Tibial artery (tissue), 4 donors: Measurements from ENCODE around the gene PSRC1.

Experiments
- DNase-seq, 2 donors: peaks; one replicate each; pipeline ENCODE4 v3.0.0-alpha.2; 2019
- H3K27ac ChIP-seq, 2 donors: fragments of 200-600 bp; sonication (generic) in 1 of 2; 1 replicate in 1 of 2; 2 replicates in 1 of 2; pipeline ENCODE4 v1.5.1; 2018 to 2019; ENCODE audit warnings: mild to moderate bottlenecking in 1 of 2
- H3K27me3 ChIP-seq, 2 donors: fragments of 200-600 bp; sonication (generic) in 1 of 2; one replicate each; pipeline versions ENCODE4 v1.5.1 to v1.6.0; 2016 to 2019
- H3K36me3 ChIP-seq, 3 donors: fragments of 200-600 bp; sonication (generic) in 2 of 3; one replicate each; pipeline ENCODE4 v1.5.1; 2016 to 2019; ENCODE audit warnings: mild to moderate bottlenecking in 2 of 3
- H3K4me1 ChIP-seq, 4 donors: fragments of 200-600 bp; sonication (generic) in 2 of 4; 1 replicate in 3 of 4; 2 replicates in 1 of 4; pipeline ENCODE4 v1.5.1; 2016 to 2019
- H3K4me3 ChIP-seq, 2 donors: fragments of 200-600 bp; sonication (generic) in 1 of 2; 1 replicate in 1 of 2; 2 replicates in 1 of 2; pipeline ENCODE4 v1.5.1; 2018 to 2019; ENCODE audit warnings: mild to moderate bottlenecking in 2 of 2
- H3K9me3 ChIP-seq, 3 donors: fragments of 200-600 bp; sonication (generic) in 1 of 3; one replicate each; pipeline ENCODE4 v1.5.1; 2016 to 2019
- intact Hi-C: fragments of 100-400 bp; cut with DNase I; formaldehyde crosslinking; loops from one replicate; pipeline ENCODE4 v1.15.0; 2023; ENCODE audit warnings: low total_unique reads
- TF ChIP-seq, protein P1 (sequence below), 2 experiments: fragments of 200-600 bp in 1 of 2; fragments of 450-650 bp in 1 of 2; IDR thresholded peaks; one replicate each; pipeline ENCODE4 v1.5.1; 2017 to 2019; ENCODE audit warnings: antibody characterized with exemption in 2 of 2, mild to moderate bottlenecking in 1 of 2, moderate library complexity in 1 of 2

PSRC1 gene

GRCh38 chr1:109272831-109273547 is 10.0 kb downstream of the PSRC1 start:
- no peak for DNase-seq
- no peak overlapping the region for H3K27ac ChIP-seq
- H3K4me3 ChIP-seq = no peak overlapping the region
- H3K36me3 ChIP-seq = peaks cover 0 to 45% (median 4%) of the 10 kb centered on the region in 3 donors
- H3K27me3 ChIP-seq = no peaks in the 10 kb centered on the region
- intact Hi-C loops = no loop called here
- H3K9me3 ChIP-seq = no peaks in the 10 kb centered on the region
- H3K4me1 ChIP-seq = peaks cover 0 to 12% (median 9%) of the 10 kb centered on the region in 4 donors
- TF ChIP-seq, protein P1, sequence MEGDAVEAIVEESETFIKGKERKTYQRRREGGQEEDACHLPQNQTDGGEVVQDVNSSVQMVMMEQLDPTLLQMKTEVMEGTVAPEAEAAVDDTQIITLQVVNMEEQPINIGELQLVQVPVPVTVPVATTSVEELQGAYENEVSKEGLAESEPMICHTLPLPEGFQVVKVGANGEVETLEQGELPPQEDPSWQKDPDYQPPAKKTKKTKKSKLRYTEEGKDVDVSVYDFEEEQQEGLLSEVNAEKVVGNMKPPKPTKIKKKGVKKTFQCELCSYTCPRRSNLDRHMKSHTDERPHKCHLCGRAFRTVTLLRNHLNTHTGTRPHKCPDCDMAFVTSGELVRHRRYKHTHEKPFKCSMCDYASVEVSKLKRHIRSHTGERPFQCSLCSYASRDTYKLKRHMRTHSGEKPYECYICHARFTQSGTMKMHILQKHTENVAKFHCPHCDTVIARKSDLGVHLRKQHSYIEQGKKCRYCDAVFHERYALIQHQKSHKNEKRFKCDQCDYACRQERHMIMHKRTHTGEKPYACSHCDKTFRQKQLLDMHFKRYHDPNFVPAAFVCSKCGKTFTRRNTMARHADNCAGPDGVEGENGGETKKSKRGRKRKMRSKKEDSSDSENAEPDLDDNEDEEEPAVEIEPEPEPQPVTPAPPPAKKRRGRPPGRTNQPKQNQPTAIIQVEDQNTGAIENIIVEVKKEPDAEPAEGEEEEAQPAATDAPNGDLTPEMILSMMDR (IDR thresholded peaks at IDR 0.05) = no peak

DNA sequence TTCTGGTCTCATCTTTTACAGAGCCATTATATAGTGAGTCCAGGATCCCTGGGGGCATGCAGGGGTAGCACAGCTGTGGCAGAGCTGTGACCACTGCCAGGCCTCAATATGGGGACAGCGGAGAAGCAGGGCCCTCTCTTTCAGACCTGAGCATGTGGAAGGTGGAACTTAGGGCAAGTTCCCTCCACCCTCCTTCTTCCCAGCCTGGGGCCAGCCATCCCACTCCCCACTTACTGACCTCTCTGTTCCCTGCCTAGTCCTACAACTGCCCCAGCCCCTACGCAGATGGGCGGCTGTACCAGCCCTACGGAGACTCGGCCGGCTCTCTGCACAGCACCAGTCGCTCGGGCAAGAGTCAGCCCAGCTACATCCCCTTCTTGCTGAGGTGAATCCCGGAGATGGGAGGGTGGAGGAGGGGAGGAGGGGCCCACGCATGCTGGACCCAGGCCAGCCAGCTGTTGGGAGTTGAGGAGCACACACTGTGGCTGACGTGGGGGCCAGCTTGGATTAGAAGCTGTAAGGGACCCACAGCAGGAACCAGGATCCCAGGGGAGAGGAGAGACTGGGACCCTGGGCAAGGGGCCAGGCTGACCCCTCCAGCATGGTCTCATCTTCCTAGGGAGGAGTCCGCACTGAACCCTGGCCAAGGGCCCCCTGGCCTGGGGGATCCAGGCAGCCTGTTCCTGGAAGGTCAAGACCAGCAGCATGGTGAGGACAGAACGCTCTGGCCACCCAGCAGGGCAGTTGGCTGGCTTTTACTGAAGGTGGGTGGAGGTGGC is 10.7 kb downstream of the PSRC1 start:
- Histone ChIP-seq H3K36me3 (peaks cover 0 to 52% (median 4%) of the 10 kb centered on the region in 3 donors), H3K27ac (no peak overlapping the region), H3K4me1 (peaks cover 0 to 8% (median 8%) of the 10 kb centered on the region in 4 donors), H3K4me3 (no peak overlapping the region), H3K9me3 (no peaks in the 10 kb centered on the region), H3K27me3 (no peaks in the 10 kb centered on the region)
- no peak for DNase-seq
- intact Hi-C loops = no loop called here
- TF ChIP-seq, protein P1 (IDR thresholded peaks at IDR 0.05) = no peak

DNA sequence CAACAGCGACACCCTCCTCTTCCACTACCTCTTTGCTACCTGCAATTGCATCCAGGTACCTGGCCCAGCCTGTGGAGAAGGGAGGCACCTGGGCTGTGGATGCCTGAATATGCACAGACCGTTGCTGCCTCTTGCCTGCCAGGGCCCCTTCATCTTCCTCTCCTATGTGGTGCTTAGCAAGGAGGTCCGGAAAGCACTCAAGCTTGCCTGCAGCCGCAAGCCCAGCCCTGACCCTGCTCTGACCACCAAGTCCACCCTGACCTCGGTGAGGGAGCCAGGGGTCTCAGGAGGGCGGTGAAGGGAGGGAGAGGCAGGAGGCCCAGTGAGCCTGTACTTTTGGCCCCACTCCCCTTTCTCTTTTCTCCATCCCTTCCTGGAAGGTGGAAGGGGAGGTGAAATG is 11.5 kb downstream of the PSRC1 start:
- TF ChIP-seq, protein P1 (IDR thresholded peaks at IDR 0.05) = no peak
- intact Hi-C loops = no loop called here
- Histone ChIP-seq H3K4me3 (no peak overlapping the region), H3K9me3 (no peaks in the 10 kb centered on the region), H3K4me1 (peaks cover 0 to 8% (median 6%) of the 10 kb centered on the region in 4 donors), H3K36me3 (peaks cover 0 to 52% (median 4%) of the 10 kb centered on the region in 3 donors), H3K27ac (no peak overlapping the region), H3K27me3 (no peaks in the 10 kb centered on the region)
- DNase-seq = no peak

DNA sequence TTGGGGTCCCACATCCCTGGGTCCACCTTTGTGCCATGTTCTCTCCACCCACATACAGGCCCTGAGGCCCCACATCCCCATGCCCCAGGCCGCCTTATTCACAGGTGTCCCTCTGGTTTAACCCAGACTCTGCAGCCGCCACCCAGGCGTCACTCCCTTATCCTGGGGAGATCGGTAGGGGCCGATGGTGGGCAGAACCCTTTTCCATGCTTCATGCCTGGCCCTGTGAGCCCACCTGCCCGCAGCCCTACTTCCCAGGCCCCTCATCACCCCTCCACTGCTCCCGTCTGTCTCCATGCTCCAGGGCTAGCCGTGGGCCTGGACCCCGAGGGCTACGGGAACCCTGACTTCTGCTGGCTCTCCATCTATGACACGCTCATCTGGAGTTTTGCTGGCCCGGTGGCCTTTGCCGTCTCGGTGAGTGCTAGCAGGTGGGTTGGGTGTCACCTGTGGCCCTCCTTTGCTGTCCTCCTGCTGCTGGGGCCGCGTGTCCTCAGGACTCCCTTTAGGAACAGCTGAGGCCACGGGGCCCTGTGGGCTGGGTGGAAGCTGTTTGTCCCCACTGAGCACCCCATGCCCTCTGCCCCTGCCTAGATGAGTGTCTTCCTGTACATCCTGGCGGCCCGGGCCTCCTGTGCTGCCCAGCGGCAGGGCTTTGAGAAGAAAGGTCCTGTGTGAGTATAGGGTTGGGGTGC is 12.2 kb downstream of the PSRC1 start:
- H3K4me1 ChIP-seq = peaks cover 0 to 8% (median 6%) of the 10 kb centered on the region in 4 donors
- H3K4me3 ChIP-seq = no peak overlapping the region
- no peak for DNase-seq
- TF ChIP-seq, protein P1 (IDR thresholded peaks at IDR 0.05) = no peak
- intact Hi-C loops = no loop called here
- no peak overlapping the region for H3K27ac ChIP-seq
- H3K36me3 ChIP-seq = peaks cover 0 to 58% (median 4%) of the 10 kb centered on the region in 3 donors
- no peaks in the 10 kb centered on the region for H3K9me3 ChIP-seq
- H3K27me3 ChIP-seq = no peaks in the 10 kb centered on the region

DNA sequence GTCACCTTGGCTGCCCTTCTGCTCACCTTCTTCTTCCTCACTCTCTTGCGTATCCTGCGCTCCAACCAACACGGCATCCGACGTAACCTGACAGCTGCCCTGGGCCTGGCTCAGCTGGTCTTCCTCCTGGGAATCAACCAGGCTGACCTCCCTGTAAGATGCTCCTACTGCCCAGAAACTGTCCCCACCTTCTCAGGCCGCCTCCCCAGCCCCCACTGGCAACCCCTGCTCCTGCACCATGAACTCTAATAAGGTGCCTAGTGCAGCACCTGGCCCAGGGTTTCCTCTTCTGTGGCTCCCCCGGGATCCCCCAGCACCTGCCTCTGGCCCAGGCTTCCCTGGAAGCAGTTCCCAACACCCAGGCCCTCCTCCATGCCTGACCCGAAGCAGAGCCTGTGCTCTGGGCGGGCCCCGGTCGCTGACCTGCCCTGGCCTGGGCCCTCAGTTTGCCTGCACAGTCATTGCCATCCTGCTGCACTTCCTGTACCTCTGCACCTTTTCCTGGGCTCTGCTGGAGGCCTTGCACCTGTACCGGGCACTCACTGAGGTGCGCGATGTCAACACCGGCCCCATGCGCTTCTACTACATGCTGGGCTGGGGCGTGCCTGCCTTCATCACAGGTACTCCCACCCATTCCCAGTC is 12.8 kb downstream of the PSRC1 start:
- Histone ChIP-seq H3K36me3 (peaks cover 0 to 65% (median 4%) of the 10 kb centered on the region in 3 donors), H3K4me1 (peaks cover 0 to 7% (median 5%) of the 10 kb centered on the region in 4 donors), H3K27ac (no peak overlapping the region), H3K9me3 (no peaks in the 10 kb centered on the region), H3K4me3 (no peak overlapping the region), H3K27me3 (no peaks in the 10 kb centered on the region)
- no peak for DNase-seq
- TF ChIP-seq, protein P1 (IDR thresholded peaks at IDR 0.05) = no peak
- intact Hi-C loops = loop anchor here (5.0 to 10.0 kb wide), 2 partner anchors 137 to 215 kb away; partner anchors contain the start of gene ATXN7L2
